ENCODE data around the gene GLI3.

The GLI3 gene

GRCh38 chr7:42254217-42254616 is 17.2 kb upstream of the GLI3 start:
- TF ChIP-seq FOXP2 (optimal IDR thresholded peaks at IDR 0.05; ENCODE audit: borderline replicate concordance, extremely low read depth, extremely low read length, insufficient read depth) (no peak), REST (IDR thresholded peaks at IDR 0.05; ENCODE audit: insufficient read depth in 1 of 2, low read depth in 2 of 2, low read length in 2 of 2) (no peak), SIN3A (IDR thresholded peaks at IDR 0.05; ENCODE audit: borderline replicate concordance, insufficient read depth, low read length) (no peak), TAF1 (IDR thresholded peaks at IDR 0.05; ENCODE audit: borderline replicate concordance, insufficient read depth, low read length) (no peak), POLR2AphosphoS5 (IDR thresholded peaks at IDR 0.05; ENCODE audit: low read depth, low read length) (no peak)

GRCh38 chr7:42253316-42253715 is 16.3 kb upstream of the GLI3 start:
- no peak for TF ChIP-seq REST (IDR thresholded peaks at IDR 0.05; ENCODE audit: insufficient read depth in 1 of 2, low read depth in 2 of 2, low read length in 2 of 2)

- no peak for TF ChIP-seq SIN3A (IDR thresholded peaks at IDR 0.05; ENCODE audit: borderline replicate concordance, insufficient read depth, low read length)
Measured at GRCh38 chr7:42250411-42250810, 13.4 kb upstream of the GLI3 start.

- no peak for TF ChIP-seq POLR2AphosphoS5 (IDR thresholded peaks at IDR 0.05; ENCODE audit: low read depth, low read length)
- TF ChIP-seq FOXP2 (optimal IDR thresholded peaks at IDR 0.05; ENCODE audit: borderline replicate concordance, extremely low read depth, extremely low read length, insufficient read depth): no peak
- TF ChIP-seq REST (IDR thresholded peaks at IDR 0.05; ENCODE audit: insufficient read depth in 1 of 2, low read depth in 2 of 2, low read length in 2 of 2): no peak
- TF ChIP-seq TAF1 (IDR thresholded peaks at IDR 0.05; ENCODE audit: borderline replicate concordance, insufficient read depth, low read length): no peak
- no peak for TF ChIP-seq SIN3A (IDR thresholded peaks at IDR 0.05; ENCODE audit: borderline replicate concordance, insufficient read depth, low read length)
Measured at GRCh38 chr7:42248579-42248978, 11.6 kb upstream of the GLI3 start.

GRCh38 chr7:42247301-42247700 is 10.3 kb upstream of the GLI3 start:
- TF ChIP-seq SIN3A (IDR thresholded peaks at IDR 0.05; ENCODE audit: borderline replicate concordance, insufficient read depth, low read length): no peak
- no peak for TF ChIP-seq REST (IDR thresholded peaks at IDR 0.05; ENCODE audit: insufficient read depth in 1 of 2, low read depth in 2 of 2, low read length in 2 of 2)
- TF ChIP-seq TAF1 (IDR thresholded peaks at IDR 0.05; ENCODE audit: borderline replicate concordance, insufficient read depth, low read length): no peak
- no peak for TF ChIP-seq FOXP2 (optimal IDR thresholded peaks at IDR 0.05; ENCODE audit: borderline replicate concordance, extremely low read depth, extremely low read length, insufficient read depth)
- no peak for TF ChIP-seq POLR2AphosphoS5 (IDR thresholded peaks at IDR 0.05; ENCODE audit: low read depth, low read length)
